Measurements from ENCODE around the gene FRMD5.

Gene FRMD5

DNA sequence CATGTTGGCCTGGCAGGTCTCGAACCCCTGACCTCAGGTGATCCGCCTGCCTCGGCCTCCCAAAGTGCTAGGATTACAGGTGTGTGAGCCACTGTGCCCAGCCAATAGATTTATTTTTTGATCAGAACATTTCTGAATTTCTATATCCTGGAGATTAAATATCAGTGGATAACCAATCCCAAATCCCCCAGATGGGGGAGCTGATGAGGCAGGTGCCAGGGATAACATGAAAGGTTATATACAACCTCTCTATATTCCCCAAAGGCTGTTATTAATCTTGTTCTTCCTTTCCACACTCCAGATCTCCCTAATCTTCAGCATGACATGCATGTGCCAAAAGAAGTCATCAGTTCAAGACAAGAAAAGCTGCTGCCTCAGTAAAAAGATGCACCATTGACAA, 256.0 kb downstream of the FRMD5 start:
- Histone ChIP-seq H3K4me1 (ENCODE audit: control insufficient read depth, insufficient read depth, low read length) (no peaks in the 10 kb centered on the region), H3K4me2 (ENCODE audit: low read length) (no peak overlapping the region), H3K4me3 (ENCODE audit: low read length) (no peak overlapping the region), H3K9me3 (replicated peaks; ENCODE audit: low read length) (no peaks in the 10 kb centered on the region), H3K36me3 (ENCODE audit: insufficient read depth, low read length) (no peaks in the 10 kb centered on the region), H3K9ac (ENCODE audit: low read depth, low read length) (no peak overlapping the region), H3K27me3 (ENCODE audit: control insufficient read depth, insufficient read depth, low read length) (no peaks in the 10 kb centered on the region)

DNA sequence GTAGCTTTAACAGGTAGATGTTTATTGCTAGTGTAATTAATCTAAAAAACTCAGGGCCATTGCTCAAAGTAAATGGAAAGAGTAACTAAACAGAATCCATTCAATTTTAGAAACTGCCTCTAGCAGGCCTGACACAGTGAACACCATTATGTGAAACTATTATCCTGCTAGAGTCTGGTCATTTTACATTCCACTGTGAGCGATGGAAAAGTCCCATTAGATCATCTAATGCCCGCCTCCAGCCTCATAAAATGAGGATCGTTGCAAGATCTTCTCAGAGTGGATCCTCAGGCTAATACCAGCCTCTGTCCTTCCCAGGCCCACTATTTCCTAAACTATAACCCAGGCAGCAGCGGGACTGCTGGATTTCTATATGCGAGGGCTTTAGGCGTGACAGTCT, 260.6 kb downstream of the FRMD5 start:
- Histone ChIP-seq H3K9me3 (replicated peaks; ENCODE audit: low read length) (no peaks in the 10 kb centered on the region), H3K27me3 (ENCODE audit: control insufficient read depth, insufficient read depth, low read length) (no peaks in the 10 kb centered on the region), H3K9ac (ENCODE audit: low read depth, low read length) (no peak overlapping the region), H3K4me1 (ENCODE audit: control insufficient read depth, insufficient read depth, low read length) (peaks cover 7% of the 10 kb centered on the region), H3K36me3 (ENCODE audit: insufficient read depth, low read length) (no peaks in the 10 kb centered on the region), H3K4me2 (ENCODE audit: low read length) (no peak overlapping the region), H3K4me3 (ENCODE audit: low read length) (no peak overlapping the region)

- no peaks in the 10 kb centered on the region for H3K36me3 ChIP-seq (ENCODE audit: insufficient read depth, low read length)
- H3K27me3 ChIP-seq (ENCODE audit: control insufficient read depth, insufficient read depth, low read length): no peaks in the 10 kb centered on the region
- no peaks in the 10 kb centered on the region for H3K9me3 ChIP-seq (replicated peaks; ENCODE audit: low read length)
- peaks cover 7% of the 10 kb centered on the region for H3K4me1 ChIP-seq (ENCODE audit: control insufficient read depth, insufficient read depth, low read length)
- peak overlapping the region; percentile 1 for H3K4me2 ChIP-seq (ENCODE audit: low read length)
- H3K4me3 ChIP-seq (ENCODE audit: low read length): no peak overlapping the region
- no peak overlapping the region for H3K9ac ChIP-seq (ENCODE audit: low read depth, low read length)
Measured at GRCh38 chr15:43932907-43933306, 262.2 kb downstream of the FRMD5 start.

DNA sequence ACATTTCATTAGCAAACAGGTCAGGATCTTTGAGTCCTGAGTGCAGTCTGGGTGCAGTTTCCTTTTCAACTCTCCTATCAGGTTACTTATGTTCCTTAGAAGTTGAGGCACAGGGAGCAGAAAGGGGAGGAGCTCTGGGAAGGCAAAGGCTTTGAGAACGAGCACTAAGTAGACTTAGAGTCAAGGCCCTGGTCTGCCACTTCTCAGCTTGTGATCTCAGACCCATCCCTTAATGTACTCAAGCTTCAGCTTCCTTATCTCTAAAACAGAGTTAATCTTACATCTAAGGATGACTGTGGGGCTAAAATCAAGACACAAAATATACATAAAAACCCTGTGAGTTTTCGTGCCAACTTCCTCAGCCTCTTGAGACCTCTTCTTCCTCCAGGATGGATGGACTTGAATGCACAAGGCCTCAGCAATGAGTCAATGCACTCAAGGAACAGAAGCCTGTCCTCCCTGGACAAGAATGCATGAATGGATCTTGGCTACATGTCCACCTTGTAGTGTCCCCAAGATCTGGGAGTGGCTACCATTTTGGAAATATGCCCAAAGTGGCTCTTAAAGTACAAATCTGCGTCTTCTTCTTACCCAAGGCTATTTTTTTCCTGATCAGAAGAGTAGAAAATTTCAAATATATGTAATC, 263.2 kb downstream of the FRMD5 start:
- Histone ChIP-seq H3K27me3 (ENCODE audit: control insufficient read depth, insufficient read depth, low read length) (no peaks in the 10 kb centered on the region), H3K9me3 (replicated peaks; ENCODE audit: low read length) (no peaks in the 10 kb centered on the region), H3K9ac (ENCODE audit: low read depth, low read length) (no peak overlapping the region), H3K4me1 (ENCODE audit: control insufficient read depth, insufficient read depth, low read length) (peaks cover 7% of the 10 kb centered on the region), H3K4me2 (ENCODE audit: low read length) (no peak overlapping the region), H3K36me3 (ENCODE audit: insufficient read depth, low read length) (no peaks in the 10 kb centered on the region), H3K4me3 (ENCODE audit: low read length) (no peak overlapping the region)

DNA sequence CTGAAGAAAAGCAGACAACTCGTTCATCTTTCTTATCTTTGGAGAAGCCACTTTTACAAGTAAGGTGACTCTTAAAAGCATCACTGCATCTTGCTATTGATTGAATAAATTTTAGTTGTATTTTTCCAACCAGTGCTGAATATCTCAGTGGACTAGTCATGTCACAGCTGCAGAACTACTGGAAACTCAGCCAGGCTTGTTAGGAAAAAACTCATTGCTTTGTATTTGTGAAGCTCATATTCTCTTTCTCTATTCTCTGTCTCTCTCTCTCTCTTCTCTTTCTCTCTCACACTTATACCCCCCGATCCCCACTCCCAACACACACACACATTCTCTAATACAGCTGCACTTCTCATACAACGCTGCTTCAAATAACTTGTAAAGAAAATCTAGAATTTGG, 264.0 kb downstream of the FRMD5 start:
- peaks cover 7% of the 10 kb centered on the region for H3K4me1 ChIP-seq (ENCODE audit: control insufficient read depth, insufficient read depth, low read length)
- no peaks in the 10 kb centered on the region for H3K9me3 ChIP-seq (replicated peaks; ENCODE audit: low read length)
- H3K4me2 ChIP-seq (ENCODE audit: low read length): no peak overlapping the region
- H3K36me3 ChIP-seq (ENCODE audit: insufficient read depth, low read length): no peaks in the 10 kb centered on the region
- no peaks in the 10 kb centered on the region for H3K27me3 ChIP-seq (ENCODE audit: control insufficient read depth, insufficient read depth, low read length)
- no peak overlapping the region for H3K4me3 ChIP-seq (ENCODE audit: low read length)
- no peak overlapping the region for H3K9ac ChIP-seq (ENCODE audit: low read depth, low read length)

DNA sequence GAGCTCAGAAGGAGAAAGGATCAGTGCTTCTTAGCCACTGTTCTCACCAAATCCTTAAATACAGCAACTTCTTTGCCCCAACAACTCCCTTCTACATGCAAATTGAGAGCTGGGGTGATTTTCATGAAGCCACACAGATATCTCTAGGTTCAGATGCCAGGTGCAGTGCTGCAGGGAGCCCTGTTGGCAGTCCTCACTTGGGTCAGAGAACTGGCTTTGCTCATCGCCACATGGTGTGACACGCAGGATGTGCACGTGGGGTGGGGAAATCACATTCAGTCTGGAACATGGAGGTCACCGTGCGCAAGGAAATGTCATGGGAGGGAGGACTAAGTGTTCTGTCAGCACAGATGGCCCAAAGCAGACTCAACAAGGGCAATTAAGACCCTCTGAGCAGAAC, 264.5 kb downstream of the FRMD5 start:
- Histone ChIP-seq H3K4me2 (ENCODE audit: low read length) (no peak overlapping the region), H3K4me1 (ENCODE audit: control insufficient read depth, insufficient read depth, low read length) (peaks cover 7% of the 10 kb centered on the region), H3K9me3 (replicated peaks; ENCODE audit: low read length) (no peaks in the 10 kb centered on the region), H3K4me3 (ENCODE audit: low read length) (no peak overlapping the region), H3K9ac (ENCODE audit: low read depth, low read length) (no peak overlapping the region), H3K27me3 (ENCODE audit: control insufficient read depth, insufficient read depth, low read length) (no peaks in the 10 kb centered on the region), H3K36me3 (ENCODE audit: insufficient read depth, low read length) (no peaks in the 10 kb centered on the region)

- Histone ChIP-seq H3K4me3 (ENCODE audit: low read length) (no peak overlapping the region), H3K4me1 (ENCODE audit: control insufficient read depth, insufficient read depth, low read length) (peaks cover 7% of the 10 kb centered on the region), H3K9ac (ENCODE audit: low read depth, low read length) (no peak overlapping the region), H3K9me3 (replicated peaks; ENCODE audit: low read length) (no peaks in the 10 kb centered on the region), H3K36me3 (ENCODE audit: insufficient read depth, low read length) (no peaks in the 10 kb centered on the region), H3K4me2 (ENCODE audit: low read length) (no peak overlapping the region), H3K27me3 (ENCODE audit: control insufficient read depth, insufficient read depth, low read length) (no peaks in the 10 kb centered on the region)
Measured at GRCh38 chr15:43930079-43930478, 265.0 kb downstream of the FRMD5 start.

DNA sequence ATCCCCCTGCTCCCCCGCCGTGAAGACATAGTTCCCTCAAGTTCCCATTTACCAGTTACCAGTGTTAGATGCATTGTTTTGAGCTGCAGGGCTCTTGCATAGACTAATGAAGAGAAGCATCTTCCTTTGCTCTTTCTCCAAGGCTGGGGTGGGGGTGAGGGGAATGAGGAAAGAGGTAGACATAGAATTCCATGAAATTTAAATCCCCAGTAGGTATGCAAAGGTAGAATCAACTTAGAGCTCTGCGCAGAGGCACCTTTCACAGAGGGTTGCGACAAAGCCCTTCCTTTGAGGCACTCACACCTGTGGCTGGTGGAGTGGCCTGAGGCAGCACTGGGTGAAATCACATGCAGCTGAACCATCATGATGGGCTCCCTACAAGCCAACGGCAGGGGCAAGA, 266.9 kb downstream of the FRMD5 start:
- Histone ChIP-seq H3K4me1 (ENCODE audit: control insufficient read depth, insufficient read depth, low read length) (peaks cover 6% of the 10 kb centered on the region), H3K4me3 (ENCODE audit: low read length) (no peak overlapping the region), H3K9ac (ENCODE audit: low read depth, low read length) (no peak overlapping the region), H3K36me3 (ENCODE audit: insufficient read depth, low read length) (no peaks in the 10 kb centered on the region), H3K27me3 (ENCODE audit: control insufficient read depth, insufficient read depth, low read length) (no peaks in the 10 kb centered on the region), H3K4me2 (ENCODE audit: low read length) (no peak overlapping the region), H3K9me3 (replicated peaks; ENCODE audit: low read length) (no peaks in the 10 kb centered on the region)

DNA sequence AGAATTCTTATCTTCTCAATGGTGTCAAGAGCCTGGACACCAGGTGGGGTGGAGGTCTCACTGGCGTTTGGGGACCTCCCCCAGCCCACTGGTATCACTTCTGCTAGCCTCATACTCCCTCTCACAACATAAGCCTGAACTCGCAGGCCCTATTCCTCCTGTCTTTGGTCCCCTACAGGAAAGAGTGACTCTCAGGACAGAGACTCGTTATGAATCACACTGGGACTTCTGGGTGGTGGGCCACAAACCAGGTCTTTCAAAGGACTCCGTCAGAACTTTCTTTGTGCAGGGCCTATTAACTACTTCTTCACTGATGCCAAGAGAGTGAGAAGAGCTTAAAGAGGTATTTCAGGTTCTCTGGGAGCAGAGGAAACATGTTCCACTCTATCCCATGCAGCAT, 267.9 kb downstream of the FRMD5 start:
- Histone ChIP-seq H3K9me3 (replicated peaks; ENCODE audit: low read length) (no peaks in the 10 kb centered on the region), H3K36me3 (ENCODE audit: insufficient read depth, low read length) (no peaks in the 10 kb centered on the region), H3K4me3 (ENCODE audit: low read length) (no peak overlapping the region), H3K4me1 (ENCODE audit: control insufficient read depth, insufficient read depth, low read length) (no peaks in the 10 kb centered on the region), H3K9ac (ENCODE audit: low read depth, low read length) (no peak overlapping the region), H3K27me3 (ENCODE audit: control insufficient read depth, insufficient read depth, low read length) (no peaks in the 10 kb centered on the region), H3K4me2 (ENCODE audit: low read length) (no peak overlapping the region)

DNA sequence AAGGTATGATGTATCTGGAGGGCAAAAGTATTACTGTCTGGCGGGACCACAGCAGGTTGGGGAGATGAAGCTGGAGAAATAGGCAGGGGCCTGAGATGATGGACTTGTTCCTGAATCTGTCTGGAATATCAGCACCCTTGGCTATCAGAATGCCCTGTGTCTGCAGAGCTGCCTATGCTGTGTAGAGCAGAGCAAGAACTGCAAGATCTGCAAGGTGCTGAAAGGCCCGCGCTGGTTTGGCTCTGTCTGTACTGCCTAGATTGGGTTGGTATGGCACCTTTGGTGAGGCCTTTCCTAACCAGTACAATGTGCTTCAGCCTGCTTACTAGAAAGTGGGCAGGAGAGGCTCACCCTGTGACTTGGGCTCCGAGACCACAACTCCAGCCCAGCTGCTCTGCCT, 271.5 kb downstream of the FRMD5 start:
- Histone ChIP-seq H3K4me1 (ENCODE audit: control insufficient read depth, insufficient read depth, low read length) (peaks cover 10% of the 10 kb centered on the region), H3K9ac (ENCODE audit: low read depth, low read length) (no peak overlapping the region), H3K4me2 (ENCODE audit: low read length) (no peak overlapping the region), H3K9me3 (replicated peaks; ENCODE audit: low read length) (no peaks in the 10 kb centered on the region), H3K4me3 (ENCODE audit: low read length) (no peak overlapping the region), H3K36me3 (ENCODE audit: insufficient read depth, low read length) (no peaks in the 10 kb centered on the region), H3K27me3 (ENCODE audit: control insufficient read depth, insufficient read depth, low read length) (no peaks in the 10 kb centered on the region)

DNA sequence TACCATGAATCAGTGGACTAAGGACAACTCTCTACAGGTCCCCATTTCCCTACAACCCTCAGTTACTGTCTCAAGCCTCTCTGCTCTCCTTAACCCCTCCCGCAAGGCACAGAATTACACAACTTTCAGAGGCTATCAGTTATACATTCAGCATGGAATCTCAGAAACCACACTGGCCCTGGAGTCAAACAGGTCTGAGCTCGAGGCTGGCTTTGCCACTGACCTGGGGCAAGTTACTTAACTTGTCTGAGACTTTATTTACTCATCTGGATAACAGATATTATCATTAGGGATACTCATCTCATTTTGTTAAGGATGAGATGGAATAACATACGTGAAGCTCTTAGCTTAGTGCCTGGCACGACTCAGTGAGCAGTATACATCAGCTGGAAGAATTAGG, 273.1 kb downstream of the FRMD5 start:
- no peaks in the 10 kb centered on the region for H3K36me3 ChIP-seq (ENCODE audit: insufficient read depth, low read length)
- no peak overlapping the region for H3K4me3 ChIP-seq (ENCODE audit: low read length)
- no peak overlapping the region for H3K4me2 ChIP-seq (ENCODE audit: low read length)
- peaks cover 10% of the 10 kb centered on the region for H3K4me1 ChIP-seq (ENCODE audit: control insufficient read depth, insufficient read depth, low read length)
- no peaks in the 10 kb centered on the region for H3K27me3 ChIP-seq (ENCODE audit: control insufficient read depth, insufficient read depth, low read length)
- H3K9me3 ChIP-seq (replicated peaks; ENCODE audit: low read length): no peaks in the 10 kb centered on the region
- H3K9ac ChIP-seq (ENCODE audit: low read depth, low read length): no peak overlapping the region

DNA sequence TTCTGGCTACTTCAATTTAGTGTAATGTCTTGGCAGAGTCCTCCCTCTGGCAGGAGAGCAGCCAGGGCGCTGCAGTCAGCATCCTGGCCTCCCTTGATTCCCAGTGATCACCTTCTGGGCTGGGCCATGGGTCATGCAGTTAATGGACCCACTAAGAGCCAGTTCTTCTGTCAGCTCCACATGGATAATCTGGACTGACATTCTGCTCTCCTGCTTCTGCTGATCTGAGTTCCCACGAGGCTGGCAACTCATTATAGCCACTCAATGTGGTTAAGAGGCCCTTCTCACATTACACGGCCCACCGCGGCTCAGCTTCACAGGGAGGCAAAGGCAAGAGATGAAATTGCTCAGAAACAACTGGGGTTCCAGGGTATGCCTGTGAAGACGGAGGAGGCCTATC, 274.3 kb downstream of the FRMD5 start:
- H3K4me1 ChIP-seq (ENCODE audit: control insufficient read depth, insufficient read depth, low read length): peaks cover 10% of the 10 kb centered on the region

More for the DNA sequence above, 274.3 kb downstream of the FRMD5 start:
- Histone ChIP-seq H3K27me3 (ENCODE audit: control insufficient read depth, insufficient read depth, low read length) (no peaks in the 10 kb centered on the region), H3K9ac (ENCODE audit: low read depth, low read length) (no peak overlapping the region), H3K36me3 (ENCODE audit: insufficient read depth, low read length) (no peaks in the 10 kb centered on the region), H3K9me3 (replicated peaks; ENCODE audit: low read length) (no peaks in the 10 kb centered on the region), H3K4me2 (ENCODE audit: low read length) (no peak overlapping the region), H3K4me3 (ENCODE audit: low read length) (no peak overlapping the region)

All from skeletal muscle satellite cell (primary cell).